Head of caudate nucleus (tissue), 42 donors: ENCODE data around the gene IER5.

Experiments
- DNase-seq, 42 donors: peaks; one replicate each; pipeline versions ENCODE4 v3.0.0 to v3.0.0-alpha.2; 2020 to 2021; ENCODE audit warnings: mixed read lengths in 7 of 42
- intact Hi-C: fragments of 100-400 bp; cut with DNase I; formaldehyde crosslinking; loops from one replicate; pipeline ENCODE4 v1.15.0; 2022

IER5 gene

DNA sequence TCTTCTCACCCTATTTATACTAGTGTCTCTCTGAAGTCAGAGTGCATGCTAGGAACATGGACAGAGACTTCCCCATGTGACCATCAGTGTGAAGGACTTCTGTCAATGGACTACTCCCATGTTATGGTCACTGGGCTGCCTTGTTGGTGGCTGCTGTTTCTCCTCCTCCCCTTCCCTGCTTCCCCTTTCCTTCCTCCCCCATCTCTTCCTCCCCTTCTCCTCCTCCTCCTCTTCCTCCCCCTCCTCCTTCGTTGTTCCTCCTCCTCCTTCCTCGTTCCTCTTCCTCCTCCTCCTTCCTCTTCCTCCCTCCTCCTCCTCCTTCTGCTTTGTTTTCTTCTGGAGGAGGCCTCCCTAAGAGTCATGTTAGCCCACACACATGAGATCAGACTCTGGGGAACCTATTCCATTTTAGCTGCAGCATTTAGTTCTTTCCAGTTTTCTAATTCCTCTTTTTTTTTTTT lies 35.8 kb downstream of the IER5 start:
- intact Hi-C loops, result no loop called here
- no peak for DNase-seq

DNA sequence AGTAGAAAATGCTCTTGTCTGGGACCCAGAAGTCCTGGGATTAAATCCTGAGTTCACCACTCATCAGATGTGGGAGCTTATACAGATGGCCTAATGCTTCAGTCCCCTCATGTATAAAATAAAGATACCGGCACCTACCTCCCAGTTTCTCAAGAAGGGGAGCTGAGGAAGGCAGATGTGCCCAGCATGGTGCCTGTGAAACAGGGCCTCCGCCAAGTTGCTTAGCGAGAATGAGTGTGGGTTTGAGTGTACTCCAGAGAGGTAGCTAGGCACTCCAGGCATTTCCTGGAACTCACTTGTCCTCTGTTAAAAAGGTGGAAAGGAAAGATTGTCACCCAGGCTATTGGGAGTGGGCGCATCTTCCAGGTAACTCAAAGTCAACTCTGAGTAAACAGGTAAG lies 37.8 kb downstream of the IER5 start:
- intact Hi-C loops, result no loop called here

GRCh38 chr1:181126871-181127587 lies 38.5 kb downstream of the IER5 start:
- DNase-seq, result no peak
- intact Hi-C loops, result no loop called here

More for the DNA sequence above, 37.8 kb downstream of the IER5 start:
- DNase-seq, result no peak

GRCh38 chr1:181127898-181128453 lies 39.5 kb downstream of the IER5 start:
- intact Hi-C loops, result no loop called here
- DNase-seq, result no peak

DNA sequence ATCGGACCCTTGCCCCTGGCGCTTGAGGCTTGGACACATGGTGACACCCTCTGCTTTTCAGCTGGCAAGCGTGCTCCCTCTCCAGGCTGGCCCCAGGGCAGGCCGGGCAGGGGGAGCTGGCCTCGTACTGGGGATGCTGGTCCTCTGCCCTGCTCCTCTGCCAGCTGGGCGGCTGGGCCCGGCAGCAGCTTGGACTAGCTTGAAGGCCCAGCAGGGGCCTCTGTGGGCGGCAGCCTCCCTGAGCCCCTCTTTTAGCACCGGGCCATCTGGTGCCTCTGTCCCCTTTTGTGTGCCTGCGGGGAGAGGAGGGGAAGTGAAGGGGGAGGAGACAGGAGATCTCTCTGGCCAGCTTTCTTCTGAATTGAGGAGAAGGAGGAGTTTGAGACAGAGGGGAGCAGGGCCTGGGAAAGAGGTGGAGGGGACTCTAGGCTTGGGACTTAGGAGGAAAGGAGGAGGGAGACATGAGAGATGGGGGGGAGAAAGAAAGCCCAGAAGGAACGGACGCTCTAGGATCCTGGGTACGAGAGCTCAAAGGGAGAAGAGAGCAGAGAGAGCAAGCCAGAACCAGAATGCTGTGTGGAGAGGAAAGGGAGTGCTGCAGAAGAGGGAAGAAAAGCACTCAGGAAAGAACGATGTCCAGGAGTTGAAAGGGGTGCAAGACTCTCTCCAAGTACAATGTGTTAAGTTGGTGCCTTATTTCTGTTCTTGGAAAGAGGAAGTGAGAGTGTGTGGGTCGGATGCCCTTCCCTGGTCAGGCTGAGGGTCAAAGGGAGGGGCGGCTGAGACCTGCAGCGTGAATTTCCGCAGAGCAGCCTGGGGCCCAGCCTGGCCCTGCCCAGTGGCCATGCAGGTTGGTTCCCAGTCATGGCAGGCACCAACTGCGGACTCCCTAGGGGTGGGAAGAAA lies 40.3 kb downstream of the IER5 start:
- peak in 9 of 42 donors; percentile 19 to 55 (median 33) for DNase-seq

DNA sequence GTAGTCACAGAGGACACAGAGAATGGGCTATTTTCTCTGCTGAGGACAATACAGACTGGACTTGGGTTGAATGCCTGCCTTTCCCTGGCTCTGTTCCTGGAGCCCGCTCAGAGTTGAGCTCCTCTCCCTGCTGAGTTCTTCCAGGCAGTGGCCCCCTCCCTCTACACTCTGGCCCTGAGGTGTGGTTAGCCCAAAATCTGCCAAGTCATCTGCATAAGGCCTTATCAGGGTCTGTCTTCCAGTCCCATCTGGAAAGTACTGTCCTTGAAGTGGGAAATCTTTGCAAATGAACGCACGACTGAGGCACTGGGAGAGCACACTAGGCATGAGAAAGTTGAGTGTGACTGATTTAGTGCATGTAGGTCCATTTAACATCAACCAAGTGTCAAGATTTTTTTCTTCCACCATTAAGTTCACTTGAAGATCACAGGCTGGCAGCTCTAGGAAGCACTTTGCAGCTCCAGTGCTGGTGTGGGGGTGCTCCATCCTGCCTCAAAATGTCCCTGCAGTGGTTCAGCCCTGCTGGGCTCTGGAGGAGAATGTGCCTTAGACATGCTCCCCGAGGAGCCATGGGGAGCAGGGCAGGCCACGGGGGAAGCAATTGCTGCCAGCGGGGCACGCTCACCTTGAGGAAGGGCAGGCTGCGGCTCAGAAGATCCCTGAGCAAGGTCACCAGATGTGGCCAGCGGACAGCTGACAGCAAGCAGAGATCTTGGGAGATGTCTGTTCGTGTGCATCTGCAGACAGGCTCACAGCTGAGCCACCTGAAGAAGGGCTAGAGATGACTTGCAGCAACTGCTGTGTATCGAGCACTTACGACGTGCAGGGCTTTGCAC lies 41.5 kb downstream of the IER5 start:
- DNase-seq, result peak in 20 of 42 donors; percentile 17 to 66 (median 44)
- intact Hi-C loops, result no loop called here

More for the DNA sequence above, 40.3 kb downstream of the IER5 start:
- intact Hi-C loops, result no loop called here

DNA sequence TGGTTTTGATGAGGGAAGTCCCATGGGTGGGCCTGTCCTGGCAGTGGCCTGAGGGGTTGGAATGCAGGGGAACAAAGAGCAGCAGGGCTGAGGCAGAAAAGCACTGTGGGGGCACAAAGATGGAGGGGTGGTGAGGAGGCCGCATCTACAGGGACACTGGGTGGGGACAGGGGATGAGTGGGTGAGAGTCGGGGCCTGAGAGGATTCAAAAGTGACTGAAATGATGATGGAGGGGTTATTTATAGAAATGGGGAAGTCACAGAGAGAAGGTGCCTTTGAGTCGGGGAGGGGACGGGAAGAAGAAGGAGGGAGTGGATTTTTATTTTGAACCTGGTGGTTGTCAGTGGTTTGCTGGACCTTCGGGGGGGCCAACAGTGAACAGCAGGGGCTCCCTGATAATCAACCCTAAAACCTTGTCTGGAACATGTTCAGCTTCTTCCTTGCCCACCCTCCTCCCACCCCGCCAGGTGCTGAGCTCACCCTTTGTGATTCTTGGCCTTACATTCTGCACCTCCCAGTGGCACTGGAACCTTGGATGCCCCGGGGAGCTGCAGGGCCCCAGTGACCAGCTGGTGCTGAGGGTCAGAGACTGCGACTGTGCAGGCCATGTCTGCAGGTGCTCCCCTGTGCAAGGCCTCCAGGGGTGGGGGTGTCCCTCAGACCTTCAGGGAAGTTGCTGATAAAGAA lies 42.9 kb downstream of the IER5 start:
- intact Hi-C loops, result no loop called here

DNA sequence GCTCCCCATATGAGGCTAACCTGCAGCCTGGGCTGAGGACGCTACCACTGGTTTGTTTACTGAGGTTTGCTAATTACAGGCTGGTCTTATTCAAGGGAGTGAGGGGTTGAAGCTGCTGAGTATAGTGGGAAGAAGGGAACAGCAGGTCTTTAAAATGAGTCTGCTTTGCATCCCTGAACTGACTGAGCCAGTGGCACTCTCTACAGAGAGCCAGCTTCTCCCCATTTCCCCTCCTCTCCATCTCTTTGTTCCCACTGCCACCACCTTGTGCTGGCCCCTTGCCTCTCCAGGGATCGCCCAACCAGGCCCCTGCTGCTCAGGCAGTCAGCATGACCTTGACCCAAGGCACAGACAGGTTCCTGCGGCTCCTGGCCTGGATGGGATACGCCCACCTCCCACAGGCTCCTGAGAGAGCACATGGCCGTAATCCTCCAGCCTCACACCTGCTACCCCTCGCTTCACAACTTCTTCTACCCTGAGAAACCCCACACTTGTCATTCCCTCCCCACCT lies 45.0 kb downstream of the IER5 start:
- DNase-seq, result no peak

More for the DNA sequence above, 42.9 kb downstream of the IER5 start:
- DNase-seq, result no peak

GRCh38 chr1:181133969-181134418 lies 45.5 kb downstream of the IER5 start:
- intact Hi-C loops, result no loop called here
- DNase-seq, result no peak

More for the DNA sequence above, 45.0 kb downstream of the IER5 start:
- intact Hi-C loops, result no loop called here

DNA sequence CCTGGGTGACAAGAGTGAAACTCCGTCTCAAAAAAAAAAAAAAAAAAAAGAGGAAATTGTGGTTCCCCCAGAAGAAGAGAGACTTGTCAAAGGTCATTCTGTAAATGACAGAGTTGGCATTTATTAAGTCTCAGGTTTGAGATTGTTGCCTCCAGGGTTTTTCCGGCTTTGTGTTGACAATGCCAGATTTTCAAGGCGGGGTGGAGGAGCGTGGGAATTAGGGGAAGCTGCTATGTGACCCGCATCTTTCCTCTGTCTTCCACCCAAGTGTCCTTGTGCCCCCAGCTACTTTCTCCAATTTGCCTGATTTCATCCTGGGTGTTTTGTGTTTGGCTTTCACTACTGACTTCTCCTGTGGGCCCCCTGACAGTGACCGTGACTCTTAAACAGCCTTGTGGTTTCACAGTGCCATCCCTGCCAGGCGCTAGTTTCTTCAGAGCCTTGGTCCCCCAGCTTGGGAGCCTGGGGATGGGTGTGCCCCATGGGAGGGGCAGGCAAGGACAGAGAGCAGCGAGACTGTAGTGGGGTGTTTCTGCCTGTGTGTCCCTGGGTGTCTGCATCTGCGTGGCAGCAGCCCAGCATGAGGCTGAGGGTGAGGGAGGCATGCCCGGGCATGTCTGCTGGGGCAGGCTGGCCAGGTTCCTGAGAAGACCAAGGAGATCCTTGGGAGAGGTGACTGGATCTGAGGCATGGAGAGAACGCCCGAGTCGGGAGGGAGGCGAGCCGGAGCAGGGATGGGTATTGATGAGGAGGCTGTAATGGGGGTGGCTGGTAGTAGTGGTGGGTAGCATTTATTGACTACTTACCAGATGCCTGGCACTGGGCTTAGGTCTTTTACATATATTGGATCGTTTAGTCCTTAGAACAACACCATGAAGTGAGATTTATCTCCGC lies 46.3 kb downstream of the IER5 start:
- intact Hi-C loops, result no loop called here
- DNase-seq, result peak in 2 of 42 donors; percentile 8 to 24

- intact Hi-C loops, result no loop called here
- no peak for DNase-seq
Measured at GRCh38 chr1:181135437-181135731, 46.9 kb downstream of the IER5 start.

GRCh38 chr1:181135815-181136737 lies 47.6 kb downstream of the IER5 start:
- no peak for DNase-seq
- intact Hi-C loops, result no loop called here

DNA sequence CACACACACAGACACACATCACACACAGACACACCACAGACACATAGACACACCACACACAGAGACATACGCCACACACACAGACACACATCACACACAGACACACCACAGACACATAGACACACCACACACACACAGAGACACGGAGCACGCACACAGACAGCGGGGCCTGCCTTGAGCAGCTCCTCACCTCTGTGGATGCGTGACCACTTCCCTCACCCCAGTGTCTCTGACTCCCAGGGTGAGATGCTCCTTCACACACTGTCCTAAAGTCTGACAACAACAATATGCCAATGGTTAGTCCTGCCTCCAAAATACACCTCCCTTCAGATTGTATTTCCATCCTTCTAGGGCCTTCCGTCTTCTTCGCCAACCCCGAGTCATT lies 48.2 kb downstream of the IER5 start:
- no peak for DNase-seq
- intact Hi-C loops, result no loop called here

- intact Hi-C loops, result no loop called here
Measured at GRCh38 chr1:181137217-181137743, 48.8 kb downstream of the IER5 start.

GRCh38 chr1:181139631-181140061 lies 51.1 kb downstream of the IER5 start:
- DNase-seq, result peak in 3 of 42 donors; percentile 10 to 18 (median 17)
- intact Hi-C loops, result loop anchor here (5.0 kb wide), 4 partner anchors 32 to 257 kb away; no protein-coding TSS in a partner anchor

More at GRCh38 chr1:181137217-181137743, 48.8 kb downstream of the IER5 start:
- DNase-seq, result no peak

GRCh38 chr1:181140398-181140797 lies 51.9 kb downstream of the IER5 start:
- peak in 10 of 42 donors; percentile 18 to 72 (median 46) for DNase-seq
- intact Hi-C loops, result loop anchor here (5.0 kb wide), 4 partner anchors 33 to 258 kb away; no protein-coding TSS in a partner anchor
